Measurements from ENCODE around the gene ABTB2.

ABTB2 gene

DNA sequence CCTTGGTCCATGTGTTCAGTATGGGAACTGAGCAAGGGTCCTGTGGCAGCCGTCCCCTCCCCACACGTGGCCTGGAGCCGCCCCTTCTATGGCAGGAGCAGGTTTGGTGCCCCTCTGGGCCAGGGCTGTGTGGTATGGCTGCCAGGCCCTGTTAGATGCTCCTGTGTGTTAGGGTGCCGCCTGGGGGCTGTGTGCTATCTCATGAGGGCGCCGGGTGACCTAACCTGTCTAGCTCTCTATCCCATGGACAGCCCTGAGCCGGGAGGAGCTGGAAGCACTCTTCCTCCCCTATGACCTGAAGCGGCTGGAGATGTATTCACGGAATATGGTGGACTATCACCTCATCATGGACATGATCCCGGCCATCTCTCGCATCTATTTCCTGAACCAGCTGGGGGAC, 217.7 kb downstream of the ABTB2 start:
- no peak for DNase-seq

DNA sequence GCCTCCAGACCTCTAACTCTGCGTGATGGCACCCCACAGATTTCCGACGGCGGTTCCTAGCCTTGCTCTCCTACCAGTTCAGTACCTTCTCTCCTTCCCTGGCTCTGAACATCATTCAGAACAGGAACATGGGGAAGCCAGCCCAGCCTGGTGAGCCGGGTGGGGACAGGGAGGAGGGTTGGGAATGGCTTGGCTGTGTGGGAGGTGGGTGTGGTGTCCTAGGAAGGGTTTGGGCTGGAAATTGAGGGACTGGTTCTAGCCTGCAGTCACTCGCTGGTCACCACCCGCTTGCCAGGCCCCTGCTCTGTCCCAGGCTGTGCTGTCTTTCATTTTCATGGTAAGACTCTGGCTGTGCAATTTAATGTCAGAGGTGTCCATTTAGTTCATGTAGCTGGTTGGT, 218.5 kb downstream of the ABTB2 start:
- DNase-seq: no peak

DNA sequence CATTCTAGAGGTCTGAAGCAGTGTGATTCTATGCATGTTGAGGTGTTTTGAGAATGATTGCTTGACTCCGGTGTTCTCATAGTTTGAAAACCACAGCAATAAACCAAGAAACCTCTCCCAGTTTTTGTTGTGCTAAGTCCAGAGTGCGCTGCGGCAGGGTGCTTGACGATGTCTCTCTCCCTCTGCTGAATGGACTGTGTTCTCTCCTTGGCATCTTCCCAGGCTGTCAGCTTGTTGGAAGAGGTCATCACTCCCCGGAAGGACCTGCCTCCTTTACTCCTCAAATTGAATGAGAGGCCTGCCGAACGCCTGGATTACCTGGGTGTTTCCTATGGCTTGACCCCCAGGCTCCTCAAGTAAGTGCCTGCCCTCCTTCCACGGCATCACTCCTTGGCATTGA, 221.4 kb downstream of the ABTB2 start:
- no peak for DNase-seq

GRCh38 chr11:34135439-34135838, 222.4 kb downstream of the ABTB2 start:
- no peak for DNase-seq

- DNase-seq: no peak
Observed at GRCh38 chr11:34134765-34135164, 223.0 kb downstream of the ABTB2 start.

DNA sequence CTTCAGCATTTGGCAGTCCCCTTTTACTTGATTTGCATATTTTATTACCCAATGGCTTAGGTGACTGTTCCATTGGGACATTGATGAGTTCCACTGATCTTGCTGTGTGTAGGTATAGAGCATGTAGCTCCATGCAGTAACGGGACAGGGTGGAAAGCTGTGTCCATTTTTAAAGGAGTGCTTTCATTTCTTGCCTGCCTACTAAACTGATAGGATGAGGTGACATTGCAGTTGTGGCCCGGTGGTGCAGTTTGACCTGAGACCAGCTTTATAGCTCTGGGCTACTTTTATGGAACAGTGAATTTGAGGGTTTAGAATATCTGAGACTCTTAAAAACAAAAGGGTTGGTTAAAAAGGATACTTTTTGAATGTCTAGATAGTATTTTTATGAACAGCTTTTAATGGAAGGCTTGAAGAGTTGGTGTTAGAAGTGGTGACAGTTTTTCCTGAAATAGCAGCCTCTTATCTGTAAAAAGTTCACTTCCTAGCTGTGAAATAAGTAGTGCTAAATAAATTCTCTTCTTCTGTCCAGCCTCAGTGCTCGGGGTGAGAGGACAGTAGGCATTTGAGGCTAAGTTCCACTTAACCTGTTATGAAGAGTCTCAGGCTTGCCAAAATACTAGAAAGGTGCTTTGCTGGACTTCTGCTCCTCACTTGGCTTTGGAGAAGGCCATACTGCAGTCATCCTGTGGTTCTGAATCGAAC, 225.4 kb downstream of the ABTB2 start:
- DNase-seq: no peak

- no peak for DNase-seq
Observed at GRCh38 chr11:34128824-34129223, 229.0 kb downstream of the ABTB2 start.

DNA sequence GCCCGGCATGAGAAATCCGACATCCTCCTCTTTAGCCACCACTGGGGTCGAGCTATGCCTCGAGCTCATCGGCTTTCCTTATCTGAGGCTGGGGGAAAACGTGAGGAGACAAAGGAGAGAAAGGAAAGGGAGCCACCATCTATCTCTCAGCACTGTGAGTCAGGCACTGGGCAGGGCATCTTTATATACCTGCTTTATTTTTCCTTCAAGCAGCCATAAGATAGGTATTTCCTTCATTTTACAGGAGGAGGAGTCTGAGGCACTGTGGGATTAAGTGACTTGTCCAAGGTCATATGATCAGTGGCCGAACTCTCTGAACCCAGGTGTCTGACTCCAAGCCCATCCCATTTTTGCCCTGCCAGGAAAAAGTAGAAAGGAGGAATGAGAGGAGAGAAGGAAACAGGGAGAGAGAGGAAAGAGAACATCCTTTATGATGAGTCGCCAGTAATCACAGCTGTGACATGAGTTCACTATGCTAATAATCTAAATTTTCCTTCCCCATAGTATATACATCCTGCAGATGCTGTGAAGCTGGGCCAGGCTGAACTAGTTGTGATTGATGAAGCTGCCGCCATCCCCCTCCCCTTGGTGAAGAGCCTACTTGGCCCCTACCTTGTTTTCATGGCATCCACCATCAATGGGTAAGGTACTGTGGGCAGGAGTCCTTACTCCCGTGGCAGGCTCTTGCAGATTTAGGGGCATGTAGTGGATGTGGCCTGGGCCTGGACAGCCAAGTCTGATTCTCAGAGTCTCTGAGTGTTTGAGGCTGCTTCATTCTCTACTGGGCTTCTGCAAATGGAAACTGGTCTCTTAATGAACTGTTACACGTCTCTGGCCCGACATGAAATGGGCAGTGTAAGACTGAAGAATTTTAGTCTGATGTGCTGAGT, 230.6 kb downstream of the ABTB2 start:
- no peak for DNase-seq

DNA sequence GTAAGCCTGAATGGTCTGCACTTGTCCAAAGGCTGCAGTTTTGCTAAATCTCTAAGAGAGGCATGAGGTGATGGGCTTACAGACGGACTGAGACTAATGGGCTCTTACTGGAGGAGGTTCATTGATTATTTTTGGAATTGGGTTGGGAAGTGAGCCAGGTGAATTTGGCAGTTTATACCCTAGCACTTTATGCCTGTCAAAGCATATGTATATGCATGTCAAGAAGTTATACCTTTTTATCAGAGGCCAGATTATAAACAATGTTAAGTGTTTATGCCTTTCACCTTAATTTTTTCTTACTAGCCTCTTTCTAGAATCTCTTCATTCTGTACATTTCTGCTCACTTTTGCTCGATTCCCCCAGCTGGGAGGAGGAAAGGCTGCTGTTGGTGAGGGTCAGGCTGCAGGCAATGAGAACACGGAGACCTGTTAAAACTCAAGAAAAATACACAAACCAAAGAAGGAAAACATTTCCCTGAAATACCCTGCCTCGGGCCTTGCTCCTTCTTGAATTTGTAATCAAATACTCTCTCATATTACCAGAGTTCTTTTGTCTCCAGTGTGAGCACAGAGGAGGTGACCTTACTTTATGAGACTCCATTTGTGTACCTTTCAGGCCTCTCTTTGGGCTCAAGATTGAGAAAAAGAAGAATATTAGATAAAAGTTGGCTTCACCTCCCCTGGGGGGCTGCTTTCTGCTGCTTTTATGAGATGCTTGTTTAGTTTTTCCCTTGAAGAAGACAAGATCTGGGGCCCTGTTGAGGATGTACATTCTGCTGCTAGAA, 232.7 kb downstream of the ABTB2 start:
- no peak for DNase-seq

- no peak for DNase-seq
Observed at GRCh38 chr11:34120651-34121050, 237.2 kb downstream of the ABTB2 start.

DNA sequence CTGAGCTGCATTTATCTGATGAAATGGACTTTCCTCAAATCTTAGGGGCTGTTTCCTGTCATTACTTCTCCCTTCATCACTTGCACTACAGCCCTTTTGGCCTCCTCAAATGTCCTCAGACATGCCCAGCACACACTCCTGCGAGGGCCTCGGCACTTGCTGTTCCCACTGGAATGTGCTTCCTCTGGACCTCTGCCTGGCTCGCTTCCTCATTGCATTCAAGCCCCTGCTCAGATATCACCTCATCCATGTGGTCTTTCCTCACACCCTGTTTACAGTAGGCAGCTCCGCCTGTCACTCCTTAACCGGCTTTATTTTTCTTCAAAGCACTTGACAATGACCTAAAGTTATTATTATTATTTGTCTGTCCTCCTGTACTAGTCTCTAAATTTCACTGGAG, 243.3 kb downstream of the ABTB2 start:
- no peak for DNase-seq

GRCh38 chr11:34114014-34114413, 243.8 kb downstream of the ABTB2 start:
- no peak for DNase-seq

GRCh38 chr11:34111722-34112270, 246.0 kb downstream of the ABTB2 start:
- no peak for DNase-seq

DNA sequence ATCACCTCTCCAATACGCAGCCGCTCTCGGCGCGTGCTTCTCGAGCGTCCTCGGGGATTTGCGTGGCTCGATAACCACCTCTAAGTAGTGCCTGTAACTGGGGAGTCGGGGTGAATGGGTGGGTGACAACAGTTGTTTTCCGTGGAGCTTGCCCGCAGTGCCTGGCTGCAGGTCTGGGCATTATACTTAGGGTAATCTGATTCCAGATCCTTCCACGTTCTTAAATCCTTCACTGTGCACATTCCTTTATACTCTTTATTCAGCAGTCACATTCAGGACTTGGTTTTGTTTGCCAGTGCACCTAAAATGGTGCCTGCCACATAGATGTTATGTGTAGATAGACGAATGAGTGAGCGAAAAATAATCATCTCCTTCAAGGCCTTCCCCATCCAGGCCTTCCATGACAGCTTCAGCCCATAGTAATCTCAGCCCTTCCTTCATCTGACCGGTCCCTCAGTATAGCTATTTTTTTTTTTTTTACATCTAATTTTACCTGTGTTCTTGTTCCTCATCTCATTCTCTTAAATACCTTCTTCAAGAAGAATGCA, 251.8 kb downstream of the ABTB2 start:
- DNase-seq: no peak

- peak; percentile 87 for DNase-seq
Observed at GRCh38 chr11:34105079-34105956, 252.5 kb downstream of the ABTB2 start, which contains the start of gene NAT10. Gene NAT10, plus strand, starts transcription at chr11:34105629. Its CDS starts 2,597 bp downstream, at chr11:34108226.

- no peak for DNase-seq
Observed at GRCh38 chr11:34104680-34105078, 253.1 kb downstream of the ABTB2 start.
